ENCODE data around the gene ASIC4. TPM values are rescaled to one million over a fixed set of nuclear protein-coding genes. Genes with fewer than 3 reads are reported as not detected.

The ASIC4 gene
- total and polyA plus RNA-seq, 2 of the 13 experiments (the other 11 are each of a cell fraction or from before 2014, with no cell fraction given), result 0.03 TPM; not detected in 1

DNA sequence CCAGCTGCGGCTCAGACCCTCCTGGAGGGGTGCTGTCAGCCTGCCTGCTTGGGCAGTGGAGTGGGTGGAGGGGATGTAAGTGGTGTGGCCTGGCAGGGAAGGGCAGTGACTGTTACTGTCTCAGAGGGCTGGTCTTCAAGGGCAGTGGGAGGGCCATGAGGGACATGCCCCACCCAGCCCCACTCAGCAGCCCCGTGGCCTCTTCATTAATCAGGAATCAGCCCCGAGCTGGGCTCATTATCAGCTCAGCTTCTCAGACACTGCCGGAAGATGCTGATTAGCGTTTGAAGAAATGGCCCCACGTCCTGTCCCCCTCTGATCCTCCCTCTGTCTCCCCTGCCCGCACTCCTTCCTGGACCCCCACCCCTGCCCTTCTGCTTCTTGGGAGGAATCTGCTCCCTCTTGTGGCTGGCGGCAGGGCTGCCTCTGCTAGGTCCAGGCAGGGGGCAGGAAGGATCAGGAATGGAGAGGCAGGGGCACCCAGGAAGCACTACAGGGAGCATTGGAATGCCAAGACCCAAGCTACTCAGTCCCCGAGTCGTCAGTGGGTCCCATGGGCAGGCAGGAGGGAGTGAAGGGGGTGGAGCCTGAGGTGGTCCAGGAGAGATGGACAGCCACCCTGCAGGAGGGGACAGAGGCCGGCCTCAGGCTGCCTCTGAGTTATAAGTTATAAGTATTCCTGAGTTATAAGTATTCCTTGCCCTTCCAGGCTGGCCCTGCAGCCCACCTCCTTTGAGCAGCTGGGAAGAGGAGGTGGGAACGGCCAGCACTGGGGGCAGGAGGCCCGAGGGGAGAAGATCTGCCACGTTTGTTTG is 7.0 kb downstream of the ASIC4 start (continued):
- TF ChIP-seq CTCF (CRISPR knock-in tag; IDR thresholded peaks at IDR 0.05) (peak; percentile 84), FOXO4 (CRISPR knock-in tag; conservative IDR thresholded peaks at IDR 0.05) (no peak), ZSCAN25 (CRISPR knock-in tag; IDR thresholded peaks at IDR 0.05) (peak; percentile 91), STAG1 (CRISPR knock-in tag; IDR thresholded peaks at IDR 0.05) (peak; percentile 54), ADNP (CRISPR knock-in tag; IDR thresholded peaks at IDR 0.05) (no peak), XRCC5 (optimal IDR thresholded peaks at IDR 0.05; ENCODE audit: low read length) (peak; percentile 68), ZNF256 (CRISPR knock-in tag; conservative IDR thresholded peaks at IDR 0.05) (no peak), NCOA5 (CRISPR knock-in tag; IDR thresholded peaks at IDR 0.05) (no peak), TOE1 (CRISPR knock-in tag; IDR thresholded peaks at IDR 0.05) (no peak), ZNF496 (CRISPR knock-in tag; IDR thresholded peaks at IDR 0.05; ENCODE audit: insufficient replicate concordance) (no peak), SYNCRIP (IDR thresholded peaks at IDR 0.05; ENCODE audit: insufficient read depth, low read depth, low read length) (no peak)
- TF ChIP-seq, protein P1, sequence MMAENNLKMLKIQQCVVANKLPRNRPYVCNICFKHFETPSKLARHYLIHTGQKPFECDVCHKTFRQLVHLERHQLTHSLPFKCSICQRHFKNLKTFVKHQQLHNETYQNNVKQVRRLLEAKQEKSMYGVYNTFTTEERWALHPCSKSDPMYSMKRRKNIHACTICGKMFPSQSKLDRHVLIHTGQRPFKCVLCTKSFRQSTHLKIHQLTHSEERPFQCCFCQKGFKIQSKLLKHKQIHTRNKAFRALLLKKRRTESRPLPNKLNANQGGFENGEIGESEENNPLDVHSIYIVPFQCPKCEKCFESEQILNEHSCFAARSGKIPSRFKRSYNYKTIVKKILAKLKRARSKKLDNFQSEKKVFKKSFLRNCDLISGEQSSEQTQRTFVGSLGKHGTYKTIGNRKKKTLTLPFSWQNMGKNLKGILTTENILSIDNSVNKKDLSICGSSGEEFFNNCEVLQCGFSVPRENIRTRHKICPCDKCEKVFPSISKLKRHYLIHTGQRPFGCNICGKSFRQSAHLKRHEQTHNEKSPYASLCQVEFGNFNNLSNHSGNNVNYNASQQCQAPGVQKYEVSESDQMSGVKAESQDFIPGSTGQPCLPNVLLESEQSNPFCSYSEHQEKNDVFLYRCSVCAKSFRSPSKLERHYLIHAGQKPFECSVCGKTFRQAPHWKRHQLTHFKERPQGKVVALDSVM (CRISPR knock-in tag; IDR thresholded peaks at IDR 0.05), result no peak
- TF ChIP-seq, protein P2, sequence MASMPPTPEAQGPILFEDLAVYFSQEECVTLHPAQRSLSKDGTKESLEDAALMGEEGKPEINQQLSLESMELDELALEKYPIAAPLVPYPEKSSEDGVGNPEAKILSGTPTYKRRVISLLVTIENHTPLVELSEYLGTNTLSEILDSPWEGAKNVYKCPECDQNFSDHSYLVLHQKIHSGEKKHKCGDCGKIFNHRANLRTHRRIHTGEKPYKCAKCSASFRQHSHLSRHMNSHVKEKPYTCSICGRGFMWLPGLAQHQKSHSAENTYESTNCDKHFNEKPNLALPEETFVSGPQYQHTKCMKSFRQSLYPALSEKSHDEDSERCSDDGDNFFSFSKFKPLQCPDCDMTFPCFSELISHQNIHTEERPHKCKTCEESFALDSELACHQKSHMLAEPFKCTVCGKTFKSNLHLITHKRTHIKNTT (CRISPR knock-in tag; IDR thresholded peaks at IDR 0.05), result no peak
- TF ChIP-seq, protein P3, sequence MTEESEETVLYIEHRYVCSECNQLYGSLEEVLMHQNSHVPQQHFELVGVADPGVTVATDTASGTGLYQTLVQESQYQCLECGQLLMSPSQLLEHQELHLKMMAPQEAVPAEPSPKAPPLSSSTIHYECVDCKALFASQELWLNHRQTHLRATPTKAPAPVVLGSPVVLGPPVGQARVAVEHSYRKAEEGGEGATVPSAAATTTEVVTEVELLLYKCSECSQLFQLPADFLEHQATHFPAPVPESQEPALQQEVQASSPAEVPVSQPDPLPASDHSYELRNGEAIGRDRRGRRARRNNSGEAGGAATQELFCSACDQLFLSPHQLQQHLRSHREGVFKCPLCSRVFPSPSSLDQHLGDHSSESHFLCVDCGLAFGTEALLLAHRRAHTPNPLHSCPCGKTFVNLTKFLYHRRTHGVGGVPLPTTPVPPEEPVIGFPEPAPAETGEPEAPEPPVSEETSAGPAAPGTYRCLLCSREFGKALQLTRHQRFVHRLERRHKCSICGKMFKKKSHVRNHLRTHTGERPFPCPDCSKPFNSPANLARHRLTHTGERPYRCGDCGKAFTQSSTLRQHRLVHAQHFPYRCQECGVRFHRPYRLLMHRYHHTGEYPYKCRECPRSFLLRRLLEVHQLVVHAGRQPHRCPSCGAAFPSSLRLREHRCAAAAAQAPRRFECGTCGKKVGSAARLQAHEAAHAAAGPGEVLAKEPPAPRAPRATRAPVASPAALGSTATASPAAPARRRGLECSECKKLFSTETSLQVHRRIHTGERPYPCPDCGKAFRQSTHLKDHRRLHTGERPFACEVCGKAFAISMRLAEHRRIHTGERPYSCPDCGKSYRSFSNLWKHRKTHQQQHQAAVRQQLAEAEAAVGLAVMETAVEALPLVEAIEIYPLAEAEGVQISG (CRISPR knock-in tag; IDR thresholded peaks at IDR 0.05), result 0 out of 2 replicates have a peak, but pooled peaks have one; percentile 27
- TF ChIP-seq, protein P4, sequence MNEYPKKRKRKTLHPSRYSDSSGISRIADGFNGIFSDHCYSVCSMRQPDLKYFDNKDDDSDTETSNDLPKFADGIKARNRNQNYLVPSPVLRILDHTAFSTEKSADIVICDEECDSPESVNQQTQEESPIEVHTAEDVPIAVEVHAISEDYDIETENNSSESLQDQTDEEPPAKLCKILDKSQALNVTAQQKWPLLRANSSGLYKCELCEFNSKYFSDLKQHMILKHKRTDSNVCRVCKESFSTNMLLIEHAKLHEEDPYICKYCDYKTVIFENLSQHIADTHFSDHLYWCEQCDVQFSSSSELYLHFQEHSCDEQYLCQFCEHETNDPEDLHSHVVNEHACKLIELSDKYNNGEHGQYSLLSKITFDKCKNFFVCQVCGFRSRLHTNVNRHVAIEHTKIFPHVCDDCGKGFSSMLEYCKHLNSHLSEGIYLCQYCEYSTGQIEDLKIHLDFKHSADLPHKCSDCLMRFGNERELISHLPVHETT (CRISPR knock-in tag; conservative IDR thresholded peaks at IDR 0.05), result no peak
- TF ChIP-seq, protein P5, sequence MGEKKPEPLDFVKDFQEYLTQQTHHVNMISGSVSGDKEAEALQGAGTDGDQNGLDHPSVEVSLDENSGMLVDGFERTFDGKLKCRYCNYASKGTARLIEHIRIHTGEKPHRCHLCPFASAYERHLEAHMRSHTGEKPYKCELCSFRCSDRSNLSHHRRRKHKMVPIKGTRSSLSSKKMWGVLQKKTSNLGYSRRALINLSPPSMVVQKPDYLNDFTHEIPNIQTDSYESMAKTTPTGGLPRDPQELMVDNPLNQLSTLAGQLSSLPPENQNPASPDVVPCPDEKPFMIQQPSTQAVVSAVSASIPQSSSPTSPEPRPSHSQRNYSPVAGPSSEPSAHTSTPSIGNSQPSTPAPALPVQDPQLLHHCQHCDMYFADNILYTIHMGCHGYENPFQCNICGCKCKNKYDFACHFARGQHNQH (CRISPR knock-in tag; IDR thresholded peaks at IDR 0.05), result no peak

Measured in HepG2 (cell line).